ENCODE measurements around the gene SLC39A8. TPM values are rescaled to one million over a fixed set of nuclear protein-coding genes. Genes with fewer than 3 reads are reported as not detected.

The SLC39A8 gene
- polyA plus RNA-seq, 3 donors: 1.8 to 7.8 (median 6.1) TPM

DNA sequence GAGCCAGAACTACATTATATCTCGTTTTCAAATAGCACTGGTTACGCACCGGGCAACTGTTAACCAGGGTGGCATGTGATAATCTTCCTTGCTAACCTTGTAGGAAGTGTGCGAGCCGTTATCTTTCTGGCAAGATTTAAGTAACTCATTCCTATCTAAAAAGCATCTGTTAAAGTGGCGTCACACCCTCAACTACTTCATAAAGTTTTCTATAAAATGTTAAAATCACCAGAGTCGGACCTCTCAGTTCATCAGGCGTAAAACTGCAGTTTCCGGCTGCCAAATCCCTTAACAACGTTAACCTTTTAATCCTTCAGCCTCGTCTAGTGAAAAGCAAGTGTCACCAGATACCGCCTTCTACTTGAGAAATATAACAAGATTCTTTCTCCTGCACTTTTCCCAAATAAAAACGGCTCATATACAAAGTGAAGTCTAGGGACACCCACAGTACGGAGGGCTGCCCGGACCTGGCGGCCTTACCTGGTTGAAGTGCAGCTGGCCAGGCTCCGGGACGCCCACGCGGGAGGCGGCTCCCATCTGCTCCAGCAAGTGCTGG lies 1.2 kb downstream of the SLC39A8 start:
- Histone ChIP-seq H3K4me3 (replicated peaks in 1 of 3; ENCODE audit: low read depth in 2 of 3, low read length in 3 of 3) (peak overlapping the region; percentile 81 to 94 (median 84)), H3K4me1 (ENCODE audit: control insufficient read depth in 1 of 2, insufficient read depth in 2 of 2, low read length in 2 of 2) (peaks cover 25 to 36% of the 10 kb centered on the region in 2 donors), H3K9me3 (replicated peaks in 1 of 2; ENCODE audit: control insufficient read depth in 1 of 2, insufficient read depth in 1 of 2, low read length in 2 of 2) (no peaks in the 10 kb centered on the region), H4K20me1 (ENCODE audit: insufficient read depth, low read length) (no peaks in the 10 kb centered on the region), H3K36me3 (replicated peaks in 1 of 2; ENCODE audit: control insufficient read depth in 1 of 2, insufficient read depth in 2 of 2, low read length in 2 of 2) (no peaks in the 10 kb centered on the region), H3K27me3 (ENCODE audit: control insufficient read depth in 2 of 2, insufficient read depth in 2 of 2, low read length in 2 of 2) (no peaks in the 10 kb centered on the region), H3K27ac (ENCODE audit: low read depth in 1 of 2, low read length in 2 of 2) (peak overlapping the region in 1 of 2 donors; percentile 74), H3K4me2 (replicated peaks; ENCODE audit: extremely low read depth, low read length, poor library complexity, severe bottlenecking) (peak overlapping the region; percentile 95), H3K79me2 (ENCODE audit: insufficient read depth, low read length) (peaks cover 15% of the 10 kb centered on the region), H2AFZ (ENCODE audit: insufficient read depth, low read depth, low read length, poor library complexity, severe bottlenecking) (peak overlapping the region; percentile 88), H3K9ac (ENCODE audit: insufficient read depth, low read length, poor library complexity, severe bottlenecking) (peak overlapping the region; percentile 70)
- Mint-ChIP-seq H3K4me3 (peak overlapping the region; percentile 98 to 99), H3K27ac (peak overlapping the region in 6 of 7 donors; percentile 8 to 71 (median 28)), H3K9me3 (peaks cover 0 to 1% (median 0%) of the 10 kb centered on the region in 7 donors), H3K36me3 (peaks cover 2 to 5% of the 10 kb centered on the region in 2 donors), H3K27me3 (ENCODE audit: low read depth in 3 of 3) (peaks cover 0 to 5% (median 0%) of the 10 kb centered on the region in 3 donors), H3K4me1 (peaks cover 46% of the 10 kb centered on the region)
- intact Hi-C loops (cut with micrococcal nuclease): loop anchor here in 1 of 2 donors (10.0 kb wide), 1 partner anchor 91 kb away; no protein-coding TSS in a partner anchor
- TF ChIP-seq CTCF (IDR thresholded peaks at IDR 0.05): no peak
- 0% methylated on average over 20 of the region's 21 CpGs for WGBS (ENCODE audit: insufficient coverage)
- peak in 2 of 3 donors; percentile 3 to 6 for DNase-seq

DNA sequence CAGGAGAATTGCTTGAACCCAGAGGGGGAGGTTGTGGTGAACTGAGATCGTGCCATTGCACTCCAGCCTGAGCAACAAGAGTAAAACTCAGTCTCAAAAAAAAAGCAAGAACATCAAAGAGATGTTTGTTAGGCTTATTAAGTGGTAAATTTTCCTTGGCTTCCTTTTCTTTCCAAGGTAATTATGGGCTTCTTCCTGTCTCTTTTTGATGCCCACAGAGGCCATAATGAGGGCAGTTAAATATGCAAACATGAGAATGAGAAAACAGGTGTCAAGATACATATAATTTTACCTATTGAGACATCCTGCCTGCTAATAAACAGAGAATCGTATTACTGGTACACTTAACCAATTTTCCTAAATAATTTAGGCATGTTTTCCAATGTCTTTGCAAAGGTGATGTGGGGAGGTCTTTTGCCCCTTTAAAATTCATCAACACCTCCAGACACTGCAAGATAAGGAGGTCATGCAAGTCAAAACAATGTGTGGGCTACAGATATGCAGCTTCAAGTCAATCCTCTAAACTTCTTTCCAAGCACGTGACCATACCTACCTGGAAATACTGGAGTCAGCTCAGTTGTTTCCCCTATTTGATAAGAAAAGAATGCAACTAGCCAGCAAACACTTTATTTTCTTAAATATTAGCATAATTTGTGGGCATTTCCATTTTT lies 2.7 kb downstream of the SLC39A8 start:
- no peak overlapping the region for H3K9ac ChIP-seq (ENCODE audit: insufficient read depth, low read length, poor library complexity, severe bottlenecking)
- Mint-ChIP-seq H3K4me1 (peaks cover 46% of the 10 kb centered on the region), H3K27me3 (ENCODE audit: low read depth in 3 of 3) (peaks cover 0 to 5% (median 0%) of the 10 kb centered on the region in 3 donors)

More for the DNA sequence above, 2.7 kb downstream of the SLC39A8 start:
- peaks cover 0 to 1% (median 0%) of the 10 kb centered on the region in 7 donors for H3K9me3 Mint-ChIP-seq
- peaks cover 2 to 5% of the 10 kb centered on the region in 2 donors for H3K36me3 Mint-ChIP-seq
- H3K4me3 Mint-ChIP-seq: no peak overlapping the region
- H4K20me1 ChIP-seq (ENCODE audit: insufficient read depth, low read length): no peaks in the 10 kb centered on the region
- no peak for TF ChIP-seq CTCF (IDR thresholded peaks at IDR 0.05)
- intact Hi-C loops (cut with micrococcal nuclease): loop anchor here in 1 of 2 donors (10.0 kb wide), 1 partner anchor 92 kb away; no protein-coding TSS in a partner anchor
- H3K36me3 ChIP-seq (replicated peaks in 1 of 2; ENCODE audit: control insufficient read depth in 1 of 2, insufficient read depth in 2 of 2, low read length in 2 of 2): no peaks in the 10 kb centered on the region
- H3K4me3 ChIP-seq (replicated peaks in 1 of 3; ENCODE audit: low read depth in 2 of 3, low read length in 3 of 3): no peak overlapping the region
- H3K4me1 ChIP-seq (ENCODE audit: control insufficient read depth in 1 of 2, insufficient read depth in 2 of 2, low read length in 2 of 2): peaks cover 25 to 36% of the 10 kb centered on the region in 2 donors
- DNase-seq: no peak
- no peak overlapping the region for H3K27ac ChIP-seq (ENCODE audit: low read depth in 1 of 2, low read length in 2 of 2)
- H3K27me3 ChIP-seq (ENCODE audit: control insufficient read depth in 2 of 2, insufficient read depth in 2 of 2, low read length in 2 of 2): no peaks in the 10 kb centered on the region
- H3K27ac Mint-ChIP-seq: no peak overlapping the region
- H3K4me2 ChIP-seq (replicated peaks; ENCODE audit: extremely low read depth, low read length, poor library complexity, severe bottlenecking): no peak overlapping the region
- peaks cover 17% of the 10 kb centered on the region for H3K79me2 ChIP-seq (ENCODE audit: insufficient read depth, low read length)
- no peaks in the 10 kb centered on the region for H3K9me3 ChIP-seq (replicated peaks in 1 of 2; ENCODE audit: control insufficient read depth in 1 of 2, insufficient read depth in 1 of 2, low read length in 2 of 2)
- H2AFZ ChIP-seq (ENCODE audit: insufficient read depth, low read depth, low read length, poor library complexity, severe bottlenecking): no peak overlapping the region
- WGBS (ENCODE audit: insufficient coverage): 40% methylated on average over 1 of the region's 3 CpGs

Data from CD14-positive monocyte (primary cell).